GM12878 (cell line): ENCODE data around the gene TRIAP1.

Experiments used
- EZH2 ChIP-seq: IDR thresholded peaks from 2 replicates; pipeline ENCODE4 v1.6.1; 2012; ENCODE audit warnings: low read depth, mild to moderate bottlenecking, control low read depth, inconsistent platforms, low read length, borderline replicate concordance; ENCODE audit not compliant: control insufficient read depth
- NFYB ChIP-seq: IDR thresholded peaks from 2 replicates; pipeline ENCODE4 v1.6.1; 2011; ENCODE audit warnings: low read depth, mild to moderate bottlenecking, low read length, improper control_type of control experiment, moderate library complexity; ENCODE audit not compliant: insufficient read depth
- PML ChIP-seq: IDR thresholded peaks from 2 replicates; pipeline ENCODE4 v1.6.1; 2012; ENCODE audit warnings: low read length, inconsistent platforms
- SIX5 ChIP-seq: IDR thresholded peaks from 2 replicates; pipeline ENCODE4 v1.6.1; 2011; ENCODE audit warnings: mild to moderate bottlenecking, low read depth, low read length, moderate library complexity; ENCODE audit not compliant: severe bottlenecking
- TCF3 ChIP-seq: IDR thresholded peaks from 2 replicates; pipeline ENCODE4 v1.6.1; 2012; ENCODE audit warnings: low read depth, mild to moderate bottlenecking, low read length, borderline replicate concordance; ENCODE audit not compliant: insufficient read depth
- TF ChIP-seq, protein P1 (sequence below), 3 experiments: IDR thresholded peaks in 2 of 3; conservative IDR thresholded peaks in 1 of 3; 2 replicates each; pipeline ENCODE4 v1.5.1; 2011; ENCODE audit warnings: low read depth in 3 of 3, low read length in 3 of 3, mild to moderate bottlenecking in 3 of 3, control low read depth in 2 of 3, moderate library complexity in 2 of 3, inconsistent platforms in 1 of 3, mixed read lengths in 1 of 3; ENCODE audit not compliant: control insufficient read depth in 2 of 3, insufficient read depth in 1 of 3; ENCODE audit errors: extremely low read depth in 1 of 3
- TF ChIP-seq, protein P2 (sequence below): IDR thresholded peaks from 2 replicates; pipeline ENCODE4 v1.6.1; 2012; ENCODE audit warnings: low read depth, low read length, improper control_type of control experiment
- TF ChIP-seq, protein P3 (sequence below): IDR thresholded peaks from 2 replicates; pipeline ENCODE4 v1.6.1; 2011; ENCODE audit warnings: low read depth, mild to moderate bottlenecking, low read length, moderate library complexity, borderline replicate concordance; ENCODE audit errors: extremely low read depth
- TF ChIP-seq, protein P4 (sequence below): IDR thresholded peaks from 2 replicates; pipeline ENCODE4 v1.6.1; 2012; ENCODE audit warnings: improper control_type of control experiment, low read depth, low read length; ENCODE audit not compliant: insufficient replicate concordance

DNA sequence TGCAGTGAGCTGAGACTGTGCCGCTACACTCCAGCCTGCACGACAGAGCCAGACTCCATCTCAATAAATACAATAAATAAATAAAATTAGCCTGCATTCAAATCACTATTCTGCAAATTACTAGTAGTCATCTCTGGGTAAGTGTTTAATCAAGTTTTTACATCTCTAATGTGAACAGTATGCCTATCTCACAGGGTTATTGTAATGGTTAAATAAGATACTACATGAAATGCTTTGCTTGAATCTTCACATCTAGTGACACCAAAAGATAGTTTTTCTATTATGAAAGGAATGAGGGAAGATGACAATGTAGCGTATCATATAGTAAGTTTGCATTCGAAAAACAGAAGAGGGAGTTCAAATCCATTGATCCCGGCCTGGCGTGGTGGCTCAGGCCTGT lies 21.3 kb upstream of the TRIAP1 start:
- TF ChIP-seq SIX5: no peak
- TF ChIP-seq, protein P1, sequence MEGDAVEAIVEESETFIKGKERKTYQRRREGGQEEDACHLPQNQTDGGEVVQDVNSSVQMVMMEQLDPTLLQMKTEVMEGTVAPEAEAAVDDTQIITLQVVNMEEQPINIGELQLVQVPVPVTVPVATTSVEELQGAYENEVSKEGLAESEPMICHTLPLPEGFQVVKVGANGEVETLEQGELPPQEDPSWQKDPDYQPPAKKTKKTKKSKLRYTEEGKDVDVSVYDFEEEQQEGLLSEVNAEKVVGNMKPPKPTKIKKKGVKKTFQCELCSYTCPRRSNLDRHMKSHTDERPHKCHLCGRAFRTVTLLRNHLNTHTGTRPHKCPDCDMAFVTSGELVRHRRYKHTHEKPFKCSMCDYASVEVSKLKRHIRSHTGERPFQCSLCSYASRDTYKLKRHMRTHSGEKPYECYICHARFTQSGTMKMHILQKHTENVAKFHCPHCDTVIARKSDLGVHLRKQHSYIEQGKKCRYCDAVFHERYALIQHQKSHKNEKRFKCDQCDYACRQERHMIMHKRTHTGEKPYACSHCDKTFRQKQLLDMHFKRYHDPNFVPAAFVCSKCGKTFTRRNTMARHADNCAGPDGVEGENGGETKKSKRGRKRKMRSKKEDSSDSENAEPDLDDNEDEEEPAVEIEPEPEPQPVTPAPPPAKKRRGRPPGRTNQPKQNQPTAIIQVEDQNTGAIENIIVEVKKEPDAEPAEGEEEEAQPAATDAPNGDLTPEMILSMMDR (IDR thresholded peaks at IDR 0.05 in 2 of 3, conservative IDR thresholded peaks at IDR 0.05 in 1 of 3; ENCODE audit: control insufficient read depth in 2 of 3, extremely low read depth in 1 of 3, insufficient read depth in 1 of 3, low read depth in 3 of 3, low read length in 3 of 3): no peak
- no peak for TF ChIP-seq EZH2
- TF ChIP-seq TCF3: no peak
- TF ChIP-seq, protein P2, sequence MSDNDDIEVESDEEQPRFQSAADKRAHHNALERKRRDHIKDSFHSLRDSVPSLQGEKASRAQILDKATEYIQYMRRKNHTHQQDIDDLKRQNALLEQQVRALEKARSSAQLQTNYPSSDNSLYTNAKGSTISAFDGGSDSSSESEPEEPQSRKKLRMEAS: no peak
- TF ChIP-seq, protein P3, sequence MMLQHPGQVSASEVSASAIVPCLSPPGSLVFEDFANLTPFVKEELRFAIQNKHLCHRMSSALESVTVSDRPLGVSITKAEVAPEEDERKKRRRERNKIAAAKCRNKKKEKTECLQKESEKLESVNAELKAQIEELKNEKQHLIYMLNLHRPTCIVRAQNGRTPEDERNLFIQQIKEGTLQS: no peak
- TF ChIP-seq NFYB: no peak
- TF ChIP-seq, protein P4, sequence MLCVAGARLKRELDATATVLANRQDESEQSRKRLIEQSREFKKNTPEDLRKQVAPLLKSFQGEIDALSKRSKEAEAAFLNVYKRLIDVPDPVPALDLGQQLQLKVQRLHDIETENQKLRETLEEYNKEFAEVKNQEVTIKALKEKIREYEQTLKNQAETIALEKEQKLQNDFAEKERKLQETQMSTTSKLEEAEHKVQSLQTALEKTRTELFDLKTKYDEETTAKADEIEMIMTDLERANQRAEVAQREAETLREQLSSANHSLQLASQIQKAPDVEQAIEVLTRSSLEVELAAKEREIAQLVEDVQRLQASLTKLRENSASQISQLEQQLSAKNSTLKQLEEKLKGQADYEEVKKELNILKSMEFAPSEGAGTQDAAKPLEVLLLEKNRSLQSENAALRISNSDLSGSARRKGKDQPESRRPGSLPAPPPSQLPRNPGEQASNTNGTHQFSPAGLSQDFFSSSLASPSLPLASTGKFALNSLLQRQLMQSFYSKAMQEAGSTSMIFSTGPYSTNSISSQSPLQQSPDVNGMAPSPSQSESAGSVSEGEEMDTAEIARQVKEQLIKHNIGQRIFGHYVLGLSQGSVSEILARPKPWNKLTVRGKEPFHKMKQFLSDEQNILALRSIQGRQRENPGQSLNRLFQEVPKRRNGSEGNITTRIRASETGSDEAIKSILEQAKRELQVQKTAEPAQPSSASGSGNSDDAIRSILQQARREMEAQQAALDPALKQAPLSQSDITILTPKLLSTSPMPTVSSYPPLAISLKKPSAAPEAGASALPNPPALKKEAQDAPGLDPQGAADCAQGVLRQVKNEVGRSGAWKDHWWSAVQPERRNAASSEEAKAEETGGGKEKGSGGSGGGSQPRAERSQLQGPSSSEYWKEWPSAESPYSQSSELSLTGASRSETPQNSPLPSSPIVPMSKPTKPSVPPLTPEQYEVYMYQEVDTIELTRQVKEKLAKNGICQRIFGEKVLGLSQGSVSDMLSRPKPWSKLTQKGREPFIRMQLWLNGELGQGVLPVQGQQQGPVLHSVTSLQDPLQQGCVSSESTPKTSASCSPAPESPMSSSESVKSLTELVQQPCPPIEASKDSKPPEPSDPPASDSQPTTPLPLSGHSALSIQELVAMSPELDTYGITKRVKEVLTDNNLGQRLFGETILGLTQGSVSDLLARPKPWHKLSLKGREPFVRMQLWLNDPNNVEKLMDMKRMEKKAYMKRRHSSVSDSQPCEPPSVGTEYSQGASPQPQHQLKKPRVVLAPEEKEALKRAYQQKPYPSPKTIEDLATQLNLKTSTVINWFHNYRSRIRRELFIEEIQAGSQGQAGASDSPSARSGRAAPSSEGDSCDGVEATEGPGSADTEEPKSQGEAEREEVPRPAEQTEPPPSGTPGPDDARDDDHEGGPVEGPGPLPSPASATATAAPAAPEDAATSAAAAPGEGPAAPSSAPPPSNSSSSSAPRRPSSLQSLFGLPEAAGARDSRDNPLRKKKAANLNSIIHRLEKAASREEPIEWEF: no peak
- no peak for TF ChIP-seq PML
